Effector memory CD4-positive, alpha-beta T cell (primary cell): ENCODE measurements around the gene FGF12.
"Not testable (repeated sequence)": the region's sequence is repeated elsewhere in the genome, so short reads cannot be mapped to it uniquely, and the experiment has no call there.

Source experiments
- DNase-seq, 3 donors: peaks; one replicate each; pipeline ENCODE4 v3.0.0-alpha.2; 2020
- H3K27ac ChIP-seq: 2 replicates; pipeline ENCODE4 v1.7.0; 2013; ENCODE audit warnings: mild to moderate bottlenecking, low read length, moderate library complexity; ENCODE audit not compliant: insufficient read depth, poor library complexity, severe bottlenecking
- H3K27me3 ChIP-seq: replicated peaks from 2 replicates; pipeline ENCODE4 v1.7.0; 2013; ENCODE audit warnings: mild to moderate bottlenecking, low read length; ENCODE audit not compliant: insufficient read depth, control insufficient read depth, poor library complexity, severe bottlenecking
- H3K36me3 ChIP-seq: 2 replicates; pipeline ENCODE4 v1.7.0; 2013; ENCODE audit warnings: mild to moderate bottlenecking, low read length, moderate library complexity; ENCODE audit not compliant: control insufficient read depth, insufficient read depth
- H3K4me1 ChIP-seq: 2 replicates; pipeline ENCODE4 v1.7.0; 2013; ENCODE audit warnings: low read length, mild to moderate bottlenecking; ENCODE audit not compliant: control insufficient read depth, insufficient read depth, poor library complexity, severe bottlenecking
- H3K4me3 ChIP-seq: 2 replicates; pipeline ENCODE4 v1.7.0; 2013; ENCODE audit warnings: low read length, low read depth, mild to moderate bottlenecking; ENCODE audit not compliant: insufficient read depth, poor library complexity, severe bottlenecking
- H3K9me3 ChIP-seq: 2 replicates; pipeline ENCODE4 v1.7.0; 2013; ENCODE audit warnings: mild to moderate bottlenecking, low read length, moderate library complexity; ENCODE audit not compliant: control insufficient read depth
- total RNA-seq, 3 donors: gene quantifications; one replicate each; lab custom pipeline; 2026; lab: John Stamatoyannopoulos, UW

Gene FGF12
- total RNA-seq, result 0 to 0.09 (median 0) reads per million in 3 donors

- no peak for DNase-seq
- H3K36me3 ChIP-seq, result no peaks in the 10 kb centered on the region
- H3K9me3 ChIP-seq, result no peaks in the 10 kb centered on the region
- peaks cover 7% of the 10 kb centered on the region for H3K27me3 ChIP-seq
- peaks cover 7% of the 10 kb centered on the region for H3K4me1 ChIP-seq
- no peak within 1 kb of the TSS for H3K27ac ChIP-seq
- no peak within 1 kb of the TSS for H3K4me3 ChIP-seq
Observed at GRCh38 chr3:192727032-192727847, at the start of gene FGF12. FGF12 (minus strand) TSS chr3:192727541.

- H3K36me3 ChIP-seq, H3K4me3 ChIP-seq, H3K4me1 ChIP-seq, DNase-seq, H3K9me3 ChIP-seq, H3K27me3 ChIP-seq, H3K27ac ChIP-seq: not testable (repeated sequence)
Observed at GRCh38 chr3:192774341-192774740, 47.0 kb upstream of the FGF12 start.

GRCh38 chr3:192772240-192772894, 45.0 kb upstream of the FGF12 start:
- no peak for DNase-seq
- H3K27ac ChIP-seq, result no peak overlapping the region
- no peaks in the 10 kb centered on the region for H3K4me1 ChIP-seq
- H3K36me3 ChIP-seq, result no peaks in the 10 kb centered on the region
- H3K9me3 ChIP-seq, result no peaks in the 10 kb centered on the region
- H3K27me3 ChIP-seq, result no peaks in the 10 kb centered on the region
- no peak overlapping the region for H3K4me3 ChIP-seq

GRCh38 chr3:192758654-192759053, 31.3 kb upstream of the FGF12 start:
- no peaks in the 10 kb centered on the region for H3K9me3 ChIP-seq
- H3K36me3 ChIP-seq, result no peaks in the 10 kb centered on the region
- no peak overlapping the region for H3K4me3 ChIP-seq
- H3K27me3 ChIP-seq, result no peaks in the 10 kb centered on the region
- H3K27ac ChIP-seq, result no peak overlapping the region
- DNase-seq, result no peak
- H3K4me1 ChIP-seq, result no peaks in the 10 kb centered on the region

GRCh38 chr3:192751148-192751547, 23.8 kb upstream of the FGF12 start:
- Histone ChIP-seq H3K4me1 (no peaks in the 10 kb centered on the region), H3K4me3 (no peak overlapping the region), H3K36me3 (no peaks in the 10 kb centered on the region), H3K27me3 (no peaks in the 10 kb centered on the region), H3K27ac (no peak overlapping the region), H3K9me3 (no peaks in the 10 kb centered on the region)
- DNase-seq, result no peak

GRCh38 chr3:192750201-192750600, 22.9 kb upstream of the FGF12 start:
- H3K36me3 ChIP-seq, result no peaks in the 10 kb centered on the region
- H3K4me1 ChIP-seq, result no peaks in the 10 kb centered on the region
- no peak for DNase-seq
- no peaks in the 10 kb centered on the region for H3K27me3 ChIP-seq
- no peak overlapping the region for H3K27ac ChIP-seq
- no peak overlapping the region for H3K4me3 ChIP-seq
- H3K9me3 ChIP-seq, result no peaks in the 10 kb centered on the region

GRCh38 chr3:192747746-192748145, 20.4 kb upstream of the FGF12 start:
- H3K4me1 ChIP-seq, result no peaks in the 10 kb centered on the region
- no peak overlapping the region for H3K4me3 ChIP-seq
- H3K9me3 ChIP-seq, result no peaks in the 10 kb centered on the region
- no peak overlapping the region for H3K27ac ChIP-seq
- DNase-seq, result no peak
- no peaks in the 10 kb centered on the region for H3K27me3 ChIP-seq
- H3K36me3 ChIP-seq, result no peaks in the 10 kb centered on the region

GRCh38 chr3:192747145-192747544, 19.8 kb upstream of the FGF12 start:
- Histone ChIP-seq H3K4me3 (no peak overlapping the region), H3K27ac (no peak overlapping the region), H3K9me3 (no peaks in the 10 kb centered on the region), H3K4me1 (no peaks in the 10 kb centered on the region), H3K36me3 (no peaks in the 10 kb centered on the region), H3K27me3 (no peaks in the 10 kb centered on the region)
- no peak for DNase-seq

GRCh38 chr3:192745150-192745549, 17.8 kb upstream of the FGF12 start:
- no peaks in the 10 kb centered on the region for H3K36me3 ChIP-seq
- no peak overlapping the region for H3K27ac ChIP-seq
- H3K4me1 ChIP-seq, result no peaks in the 10 kb centered on the region
- no peak overlapping the region for H3K4me3 ChIP-seq
- no peaks in the 10 kb centered on the region for H3K9me3 ChIP-seq
- no peaks in the 10 kb centered on the region for H3K27me3 ChIP-seq
- DNase-seq, result no peak

- not testable (repeated sequence) for H3K27me3 ChIP-seq, H3K9me3 ChIP-seq, H3K36me3 ChIP-seq, DNase-seq, H3K4me3 ChIP-seq, H3K4me1 ChIP-seq, H3K27ac ChIP-seq
Observed at GRCh38 chr3:192744604-192745003, 17.3 kb upstream of the FGF12 start.
